Activated CD4-positive, alpha-beta T cell treated with anti-CD3 and anti-CD28 coated beads, Interleukin-2, amount 50 U/mL, for 16 hours (primary cell): ENCODE data around the gene IGSF21.

Source experiments
- DNase-seq: peaks from one replicate; pipeline ENCODE4 v3.0.0-alpha.2; 2020

Gene IGSF21

GRCh38 chr1:18120638-18121037 is 13.0 kb downstream of the IGSF21 start:
- DNase-seq: no peak

GRCh38 chr1:18121072-18121820 is 13.6 kb downstream of the IGSF21 start:
- no peak for DNase-seq

- DNase-seq: no peak
Observed at GRCh38 chr1:18123467-18123992, 15.9 kb downstream of the IGSF21 start.

GRCh38 chr1:18124977-18125376 is 17.4 kb downstream of the IGSF21 start:
- DNase-seq: no peak

- DNase-seq: no peak
Observed at GRCh38 chr1:18126616-18127015, 19.0 kb downstream of the IGSF21 start.

GRCh38 chr1:18128298-18128697 is 20.7 kb downstream of the IGSF21 start:
- no peak for DNase-seq

GRCh38 chr1:18130356-18130755 is 22.8 kb downstream of the IGSF21 start:
- DNase-seq: no peak

GRCh38 chr1:18132022-18132710 is 24.6 kb downstream of the IGSF21 start:
- DNase-seq: no peak

- DNase-seq: no peak
Observed at GRCh38 chr1:18132711-18133541, 25.3 kb downstream of the IGSF21 start.

- no peak for DNase-seq
Observed at GRCh38 chr1:18134324-18135046, 26.9 kb downstream of the IGSF21 start.

- DNase-seq: no peak
Observed at GRCh38 chr1:18137759-18138345, 30.3 kb downstream of the IGSF21 start.

- no peak for DNase-seq
Observed at GRCh38 chr1:18139198-18139981, 31.8 kb downstream of the IGSF21 start.

- DNase-seq: no peak
Observed at GRCh38 chr1:18140411-18140810, 32.8 kb downstream of the IGSF21 start.

GRCh38 chr1:18141661-18142060 is 34.1 kb downstream of the IGSF21 start:
- DNase-seq: no peak

- DNase-seq: no peak
Observed at GRCh38 chr1:18142471-18142870, 34.9 kb downstream of the IGSF21 start.

GRCh38 chr1:18142969-18143368 is 35.4 kb downstream of the IGSF21 start:
- no peak for DNase-seq

- DNase-seq: no peak
Observed at GRCh38 chr1:18144062-18144461, 36.5 kb downstream of the IGSF21 start.

GRCh38 chr1:18144916-18145647 is 37.5 kb downstream of the IGSF21 start:
- DNase-seq: no peak

- no peak for DNase-seq
Observed at GRCh38 chr1:18145851-18146618, 38.4 kb downstream of the IGSF21 start.

GRCh38 chr1:18146886-18147285 is 39.3 kb downstream of the IGSF21 start:
- no peak for DNase-seq
